HK-2 (cell line): Measurements from ENCODE around the gene CDH4.

Source experiments
- DNase-seq: peaks from one replicate; pipeline ENCODE4 v3.0.0-alpha.2; 2018; ENCODE audit not compliant: unreplicated experiment

CDH4 gene

GRCh38 chr20:61784801-61785566 lies 532.9 kb downstream of the CDH4 start:
- no peak for DNase-seq

- DNase-seq: no peak
Observed at GRCh38 chr20:61785567-61785816, 533.4 kb downstream of the CDH4 start.

DNA sequence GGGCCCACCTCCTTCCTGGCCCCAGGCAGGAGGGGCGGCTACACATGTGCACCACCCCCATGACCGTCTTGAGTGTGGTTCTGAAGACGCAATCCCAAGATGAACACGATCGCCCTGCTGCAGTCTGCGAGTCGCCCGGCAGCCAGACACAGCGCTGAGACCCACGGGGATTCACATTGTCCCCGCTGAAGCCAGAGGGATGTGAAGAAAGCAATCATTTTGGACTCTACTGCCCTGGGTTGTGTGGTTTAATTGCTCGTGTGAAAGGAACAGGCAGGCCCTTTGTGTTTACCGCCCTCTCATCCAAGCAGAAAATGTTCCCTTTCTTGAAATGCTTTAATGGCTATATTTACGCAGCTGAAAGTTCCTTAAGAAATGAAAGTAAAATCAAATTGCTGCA lies 534.2 kb downstream of the CDH4 start:
- DNase-seq: no peak

DNA sequence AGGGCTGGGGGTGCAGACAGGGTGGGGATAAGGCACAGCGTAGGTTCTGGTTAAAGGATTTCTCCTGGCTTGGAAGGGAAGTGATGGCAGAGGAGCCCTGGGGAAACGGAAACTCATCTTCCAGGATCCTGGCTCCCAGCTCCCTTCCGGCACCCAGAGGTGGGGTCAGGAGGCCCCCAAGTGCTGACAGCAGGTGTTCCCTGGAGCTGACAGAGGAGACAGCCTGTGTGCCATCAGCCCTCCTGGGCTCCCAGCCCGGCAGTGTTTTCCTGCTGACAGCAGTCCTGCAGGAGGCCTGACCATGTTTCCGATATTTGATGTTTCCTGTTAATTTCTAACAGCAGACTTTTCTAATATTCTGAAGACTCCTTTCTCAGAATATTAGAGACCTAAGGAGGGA lies 536.3 kb downstream of the CDH4 start:
- DNase-seq: no peak

- DNase-seq: no peak
Observed at GRCh38 chr20:61789329-61789728, 537.3 kb downstream of the CDH4 start.

GRCh38 chr20:61790116-61790827 lies 538.2 kb downstream of the CDH4 start:
- no peak for DNase-seq

- no peak for DNase-seq
Observed at GRCh38 chr20:61791995-61792394, 539.9 kb downstream of the CDH4 start.

- no peak for DNase-seq
Observed at GRCh38 chr20:61795669-61796630, 543.9 kb downstream of the CDH4 start.

GRCh38 chr20:61796738-61797137 lies 544.7 kb downstream of the CDH4 start:
- no peak for DNase-seq

DNA sequence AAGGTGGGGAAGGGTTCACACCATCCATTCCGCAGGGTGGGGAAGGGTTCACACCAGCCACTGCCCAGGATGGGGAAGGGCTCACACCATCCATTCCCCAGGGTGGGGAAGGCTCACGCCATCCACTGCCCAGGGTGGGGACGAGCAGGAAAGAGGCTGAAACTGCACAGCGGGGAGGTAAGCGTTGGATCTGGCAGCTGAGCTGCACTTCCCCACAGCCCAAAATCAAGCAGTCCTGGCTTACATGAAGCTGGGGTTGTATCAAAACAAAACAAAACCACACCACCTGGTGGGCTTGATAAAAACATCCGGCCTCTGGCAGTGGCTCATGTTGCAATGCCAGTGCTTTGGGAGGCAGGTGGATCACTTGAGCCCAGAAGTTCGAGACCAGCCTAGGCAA lies 545.1 kb downstream of the CDH4 start:
- DNase-seq: no peak

DNA sequence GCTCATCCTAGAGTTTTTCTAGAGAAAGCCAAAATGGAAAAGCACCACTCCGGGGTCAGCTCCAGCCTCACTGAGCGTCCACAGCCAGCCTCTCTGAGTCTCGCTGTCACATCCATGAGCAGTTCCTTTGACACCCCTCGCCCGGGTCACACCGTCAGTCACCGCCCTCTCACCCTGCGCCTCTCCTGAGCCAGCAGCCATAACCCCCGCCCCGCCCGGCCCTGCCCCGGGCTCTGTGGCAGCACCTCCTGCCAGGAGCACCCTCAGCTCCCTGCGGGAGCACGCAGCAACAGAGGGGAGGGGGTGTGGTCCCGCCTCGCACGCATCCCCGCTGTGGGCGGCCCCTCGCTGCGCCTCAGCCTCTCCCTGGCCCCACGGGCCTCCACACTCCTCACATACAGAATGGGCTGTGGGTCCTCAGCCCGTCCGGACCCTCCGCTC lies 545.9 kb downstream of the CDH4 start:
- no peak for DNase-seq

DNA sequence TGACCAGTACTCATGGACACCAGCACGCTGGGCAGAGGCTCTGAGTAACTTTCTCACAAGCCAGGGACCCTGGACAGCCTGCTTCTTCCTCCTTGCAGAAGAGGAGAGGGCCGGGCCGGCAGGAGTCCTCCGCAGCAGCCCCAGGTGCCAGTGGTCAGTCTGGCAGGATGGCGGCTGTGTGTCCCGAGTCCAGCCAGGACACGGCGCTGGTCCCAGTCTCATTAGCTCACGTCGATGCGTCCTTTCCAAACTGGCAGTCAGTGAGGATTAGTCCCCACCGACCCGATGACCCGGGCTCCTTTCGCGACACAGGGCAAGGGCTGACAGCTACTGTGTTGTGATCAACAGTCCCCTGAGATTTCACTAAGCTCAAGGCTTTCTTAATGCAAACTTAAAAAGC lies 546.6 kb downstream of the CDH4 start:
- no peak for DNase-seq

DNA sequence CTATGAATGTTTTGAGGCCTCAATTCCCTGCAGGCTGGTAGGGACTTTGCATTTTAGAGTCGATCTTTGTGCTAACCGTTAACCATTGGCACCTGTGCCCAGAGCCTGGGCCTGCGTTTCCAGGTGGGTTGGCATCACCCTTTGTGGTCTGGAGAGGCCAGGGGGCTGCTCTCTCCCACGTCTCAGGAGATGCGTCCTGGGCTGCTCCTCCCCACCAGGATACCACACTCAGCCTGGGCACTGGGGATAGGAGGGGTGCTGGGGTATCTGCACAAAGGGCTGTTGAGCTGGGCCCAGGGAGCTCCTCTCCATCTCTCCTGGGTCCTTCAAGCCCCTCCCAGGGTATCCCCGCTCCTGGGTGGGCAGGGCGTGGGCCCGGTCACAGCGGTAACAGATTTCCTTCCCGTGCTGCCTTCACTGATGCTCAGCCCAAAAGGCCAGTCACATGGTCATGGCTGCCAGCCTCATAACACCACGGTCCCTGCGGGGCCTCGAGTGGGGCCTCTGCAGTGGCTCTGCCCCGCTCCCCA lies 547.4 kb downstream of the CDH4 start:
- no peak for DNase-seq

DNA sequence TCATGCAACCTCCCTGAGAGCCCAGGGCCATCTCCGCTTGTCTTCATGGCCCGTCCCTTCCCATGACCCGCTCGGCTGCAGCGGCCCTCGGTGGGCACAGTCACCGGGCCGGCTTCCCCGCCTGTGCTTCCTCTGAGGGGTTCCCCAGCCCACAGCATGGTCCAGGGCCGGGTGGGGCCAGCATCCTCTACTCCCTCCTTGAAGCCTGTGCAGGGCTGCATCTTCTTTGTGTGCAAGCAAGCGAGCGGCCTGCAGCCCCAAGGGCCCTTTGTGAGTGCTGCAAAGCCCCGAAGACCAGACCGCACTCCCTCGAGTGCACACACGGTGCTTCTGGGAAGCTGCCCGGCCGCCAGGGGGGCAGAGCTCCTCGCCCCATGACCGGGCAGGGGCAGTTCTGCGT lies 547.9 kb downstream of the CDH4 start:
- DNase-seq: no peak

DNA sequence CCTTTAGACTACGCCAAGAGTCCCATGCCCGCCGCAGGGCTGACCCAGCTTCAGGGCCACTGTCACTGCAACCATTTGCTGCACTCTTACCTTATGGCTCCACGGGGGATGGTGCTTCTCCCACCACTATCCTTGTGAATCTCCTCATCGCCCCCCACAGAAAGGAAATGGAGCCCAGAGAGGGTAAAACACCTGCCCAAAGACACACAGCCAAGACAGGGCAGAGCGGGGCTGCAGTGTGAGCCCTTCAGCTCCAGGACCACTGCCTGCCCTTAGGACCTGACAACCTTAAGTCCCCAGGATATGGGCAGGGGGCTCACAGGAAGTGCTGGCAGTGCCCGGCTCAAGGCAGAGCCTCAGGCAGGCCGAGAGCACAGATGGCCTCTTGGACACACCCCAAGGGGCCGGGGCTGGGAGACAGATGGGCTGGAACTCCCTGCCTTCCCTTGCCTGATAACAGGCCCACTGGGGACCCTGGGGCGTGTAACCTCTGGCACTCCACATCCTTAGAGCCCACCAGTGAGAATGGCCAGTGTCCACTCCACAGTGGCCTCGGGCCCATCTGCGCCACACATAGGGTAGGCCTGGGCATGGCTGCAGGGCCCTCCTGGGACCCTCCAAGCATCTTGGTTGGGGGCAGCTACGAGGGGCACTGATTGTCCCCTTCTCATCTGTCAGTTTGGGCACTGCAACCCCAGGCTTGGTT lies 548.5 kb downstream of the CDH4 start:
- no peak for DNase-seq

GRCh38 chr20:61801065-61801360 lies 549.0 kb downstream of the CDH4 start:
- no peak for DNase-seq

GRCh38 chr20:61801428-61801827 lies 549.4 kb downstream of the CDH4 start:
- DNase-seq: no peak

- no peak for DNase-seq
Observed at GRCh38 chr20:61801857-61802442, 549.9 kb downstream of the CDH4 start.

DNA sequence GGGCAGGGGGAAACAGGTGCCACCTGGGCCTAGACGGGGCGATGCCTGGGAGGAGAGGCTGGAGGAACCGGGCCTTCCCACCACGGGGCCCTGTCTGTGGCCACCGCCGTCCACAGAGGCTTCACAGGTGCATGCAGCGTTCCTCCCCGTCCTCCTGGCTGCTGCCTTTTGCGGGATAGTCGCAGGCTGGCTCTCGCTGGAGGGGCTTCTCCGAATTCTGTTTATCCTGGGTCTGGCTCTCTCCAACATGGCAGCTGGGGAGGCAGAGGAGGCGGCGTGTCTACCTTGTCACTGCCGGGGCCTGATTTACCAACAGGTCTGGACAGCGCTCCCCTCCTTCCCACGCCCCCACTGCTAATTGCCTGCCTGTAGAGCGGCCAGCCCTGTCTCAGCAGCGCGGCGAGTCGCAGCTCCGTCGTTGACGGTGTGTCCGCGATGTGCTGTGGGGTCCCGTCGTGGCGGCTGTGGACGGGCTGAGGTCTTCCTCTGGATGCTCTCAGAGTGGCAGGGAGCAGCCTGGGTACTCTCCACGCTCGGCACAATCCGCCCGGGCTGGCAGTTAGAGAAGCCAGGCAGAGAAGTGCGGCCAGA lies 550.8 kb downstream of the CDH4 start:
- DNase-seq: no peak

DNA sequence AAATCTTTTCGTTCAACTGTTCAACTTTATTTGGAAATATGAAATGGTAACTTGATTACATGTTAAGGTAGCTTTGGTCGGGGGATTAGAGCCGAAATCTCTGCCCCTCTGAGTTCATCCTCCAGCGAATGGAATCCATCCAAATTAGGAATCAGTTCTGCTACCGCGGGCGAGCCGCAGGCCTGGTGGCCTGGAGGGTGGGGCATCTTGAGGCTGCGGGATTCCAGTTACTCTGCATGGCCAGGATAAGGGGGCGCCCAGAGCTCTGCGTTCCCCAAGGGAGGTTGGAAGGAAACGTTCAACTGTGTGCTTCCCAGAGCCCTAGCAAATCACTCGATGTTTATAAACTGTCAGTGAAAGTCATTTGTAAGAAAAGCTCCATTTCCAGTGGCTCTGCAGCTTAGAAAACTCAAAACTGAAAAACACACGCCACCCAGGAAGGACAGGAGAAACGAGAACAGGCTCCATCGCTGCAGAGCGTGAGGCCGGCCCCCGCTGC lies 551.4 kb downstream of the CDH4 start:
- DNase-seq: no peak
